ENCODE results near the gene NAA10.

NAA10 gene

GRCh38 chrX:153935326-153935851, 552 bp upstream of the NAA10 start:
- DNase-seq: no peak
- H3K4me3 ChIP-seq (ENCODE audit: insufficient read depth in 1 of 2, low read depth in 1 of 2, low read length in 2 of 2): peak overlapping the region; percentile 40 to 72
- peaks cover 7% of the 10 kb centered on the region for H3K4me1 ChIP-seq (ENCODE audit: control insufficient read depth, insufficient read depth, low read depth, low read length)
- no peak overlapping the region for H3K27ac ChIP-seq (ENCODE audit: low read length, poor library complexity, severe bottlenecking)
- WGBS: 20% methylated on average over 22 of the region's 32 CpGs
- H3K18ac ChIP-seq (ENCODE audit: low read depth in 1 of 2, low read length in 2 of 2): no peak overlapping the region
- H2AFZ ChIP-seq (ENCODE audit: low read depth, low read length): peak overlapping the region; percentile 53
- no peak overlapping the region for H4K91ac ChIP-seq (ENCODE audit: low read length)
- H3K27me3 ChIP-seq (ENCODE audit: control insufficient read depth in 1 of 2, insufficient read depth in 1 of 2, low read length in 2 of 2): peaks cover 0 to 11% of the 10 kb centered on the region in 2 experiments
- H2BK15ac ChIP-seq (ENCODE audit: low read depth, poor library complexity, severe bottlenecking): no peak overlapping the region
- no peak overlapping the region for H3K4ac ChIP-seq (ENCODE audit: low read depth in 1 of 2, low read length in 2 of 2)
- H2AK5ac ChIP-seq (ENCODE audit: low read length, severe bottlenecking): no peak overlapping the region
- H3K9me3 ChIP-seq (ENCODE audit: control insufficient read depth, low read length): no peaks in the 10 kb centered on the region
- peak overlapping the region; percentile 41 for H4K8ac ChIP-seq (ENCODE audit: low read length)
- H3K4me2 ChIP-seq (ENCODE audit: low read length, poor library complexity, severe bottlenecking): peak overlapping the region; percentile 45
- no peak overlapping the region for H2BK12ac ChIP-seq (ENCODE audit: low read length in 2 of 2)
- no peak overlapping the region for H2BK120ac ChIP-seq (ENCODE audit: low read depth, low read length)
- peaks cover 21 to 25% of the 10 kb centered on the region in 2 experiments for H3K36me3 ChIP-seq (ENCODE audit: control insufficient read depth in 1 of 2, insufficient read depth in 2 of 2, low read depth in 1 of 2, low read length in 2 of 2)
- no peak overlapping the region for H2BK5ac ChIP-seq (ENCODE audit: low read depth, low read length, poor library complexity, severe bottlenecking)
- no peak overlapping the region for H3K23ac ChIP-seq (ENCODE audit: low read length in 2 of 2)
- H3K79me1 ChIP-seq (replicated peaks; ENCODE audit: low read length, poor library complexity, severe bottlenecking): peaks cover 5% of the 10 kb centered on the region
- peak overlapping the region; percentile 41 for H3K9ac ChIP-seq (ENCODE audit: low read length)
- H3K14ac ChIP-seq (ENCODE audit: low read length in 2 of 2): no peak overlapping the region

- Histone ChIP-seq H3K4me2 (ENCODE audit: low read length, poor library complexity, severe bottlenecking) (peak overlapping the region; percentile 75), H3K27me3 (ENCODE audit: control insufficient read depth in 1 of 2, insufficient read depth in 1 of 2, low read length in 2 of 2) (no peaks in the 10 kb centered on the region), H3K27ac (ENCODE audit: low read length, poor library complexity, severe bottlenecking) (peak overlapping the region; percentile 16)
Measured at GRCh38 chrX:153934148-153934761, 582 bp downstream of the NAA10 start.

GRCh38 chrX:153933748-153934147, 1.1 kb downstream of the NAA10 start:
- Histone ChIP-seq H3K36me3 (ENCODE audit: control insufficient read depth in 1 of 2, insufficient read depth in 2 of 2, low read depth in 1 of 2, low read length in 2 of 2) (peaks cover 34 to 37% of the 10 kb centered on the region in 2 experiments), H3K9me3 (ENCODE audit: control insufficient read depth, low read length) (no peaks in the 10 kb centered on the region), H3K18ac (ENCODE audit: low read depth in 1 of 2, low read length in 2 of 2) (peak overlapping the region in 1 of 2 experiments; percentile 8), H3K27ac (ENCODE audit: low read length, poor library complexity, severe bottlenecking) (peak overlapping the region; percentile 16), H4K91ac (ENCODE audit: low read length) (no peak overlapping the region), H2BK15ac (ENCODE audit: low read depth, poor library complexity, severe bottlenecking) (no peak overlapping the region), H3K14ac (ENCODE audit: low read length in 2 of 2) (peak overlapping the region in 1 of 2 experiments; percentile 60), H3K27me3 (ENCODE audit: control insufficient read depth in 1 of 2, insufficient read depth in 1 of 2, low read length in 2 of 2) (no peaks in the 10 kb centered on the region), H3K79me1 (replicated peaks; ENCODE audit: low read length, poor library complexity, severe bottlenecking) (peaks cover 5% of the 10 kb centered on the region), H3K4me1 (ENCODE audit: control insufficient read depth, insufficient read depth, low read depth, low read length) (peaks cover 11% of the 10 kb centered on the region), H3K4me2 (ENCODE audit: low read length, poor library complexity, severe bottlenecking) (peak overlapping the region; percentile 75), H3K4ac (ENCODE audit: low read depth in 1 of 2, low read length in 2 of 2) (peak overlapping the region in 1 of 2 experiments; percentile 8), H4K8ac (ENCODE audit: low read length) (no peak overlapping the region), H3K23ac (ENCODE audit: low read length in 2 of 2) (no peak overlapping the region), H3K9ac (ENCODE audit: low read length) (peak overlapping the region; percentile 82), H2BK12ac (ENCODE audit: low read length in 2 of 2) (no peak overlapping the region), H2BK120ac (ENCODE audit: low read depth, low read length) (no peak overlapping the region), H3K4me3 (ENCODE audit: insufficient read depth in 1 of 2, low read depth in 1 of 2, low read length in 2 of 2) (peak overlapping the region; percentile 80 to 89), H2BK5ac (ENCODE audit: low read depth, low read length, poor library complexity, severe bottlenecking) (no peak overlapping the region), H2AK5ac (ENCODE audit: low read length, severe bottlenecking) (no peak overlapping the region), H2AFZ (ENCODE audit: low read depth, low read length) (no peak overlapping the region)
- peak; percentile 51 for DNase-seq
- 29% methylated on average over 5 of the region's 7 CpGs for WGBS

More at GRCh38 chrX:153934148-153934761, 582 bp downstream of the NAA10 start:
- Histone ChIP-seq H3K4me1 (ENCODE audit: control insufficient read depth, insufficient read depth, low read depth, low read length) (peaks cover 10% of the 10 kb centered on the region), H4K8ac (ENCODE audit: low read length) (no peak overlapping the region), H3K36me3 (ENCODE audit: control insufficient read depth in 1 of 2, insufficient read depth in 2 of 2, low read depth in 1 of 2, low read length in 2 of 2) (peaks cover 31 to 36% of the 10 kb centered on the region in 2 experiments), H2AFZ (ENCODE audit: low read depth, low read length) (no peak overlapping the region), H3K9me3 (ENCODE audit: control insufficient read depth, low read length) (no peaks in the 10 kb centered on the region), H3K79me1 (replicated peaks; ENCODE audit: low read length, poor library complexity, severe bottlenecking) (peaks cover 5% of the 10 kb centered on the region), H2BK5ac (ENCODE audit: low read depth, low read length, poor library complexity, severe bottlenecking) (no peak overlapping the region), H2BK12ac (ENCODE audit: low read length in 2 of 2) (no peak overlapping the region), H2AK5ac (ENCODE audit: low read length, severe bottlenecking) (no peak overlapping the region), H3K14ac (ENCODE audit: low read length in 2 of 2) (peak overlapping the region in 1 of 2 experiments; percentile 81), H2BK15ac (ENCODE audit: low read depth, poor library complexity, severe bottlenecking) (no peak overlapping the region), H3K4me3 (ENCODE audit: insufficient read depth in 1 of 2, low read depth in 1 of 2, low read length in 2 of 2) (peak overlapping the region; percentile 80 to 89), H3K23ac (ENCODE audit: low read length in 2 of 2) (peak overlapping the region in 1 of 2 experiments; percentile 89), H2BK120ac (ENCODE audit: low read depth, low read length) (no peak overlapping the region), H3K9ac (ENCODE audit: low read length) (peak overlapping the region; percentile 82), H3K4ac (ENCODE audit: low read depth in 1 of 2, low read length in 2 of 2) (peak overlapping the region in 1 of 2 experiments; percentile 58), H4K91ac (ENCODE audit: low read length) (no peak overlapping the region), H3K18ac (ENCODE audit: low read depth in 1 of 2, low read length in 2 of 2) (peak overlapping the region; percentile 62 to 75)
- WGBS: 6% methylated on average over 26 of the region's 33 CpGs
- DNase-seq: no peak

GRCh38 chrX:153932220-153932915, 2.5 kb downstream of the NAA10 start:
- H3K9me3 ChIP-seq (ENCODE audit: control insufficient read depth, low read length): no peaks in the 10 kb centered on the region
- peaks cover 12% of the 10 kb centered on the region for H3K4me1 ChIP-seq (ENCODE audit: control insufficient read depth, insufficient read depth, low read depth, low read length)
- no peak overlapping the region for H2BK120ac ChIP-seq (ENCODE audit: low read depth, low read length)
- no peak overlapping the region for H3K4me3 ChIP-seq (ENCODE audit: insufficient read depth in 1 of 2, low read depth in 1 of 2, low read length in 2 of 2)
- no peak overlapping the region for H2AFZ ChIP-seq (ENCODE audit: low read depth, low read length)
- WGBS: 100% methylated on average over 2 of the region's 13 CpGs
- H3K4me2 ChIP-seq (ENCODE audit: low read length, poor library complexity, severe bottlenecking): no peak overlapping the region
- no peak overlapping the region for H4K8ac ChIP-seq (ENCODE audit: low read length)
- H3K18ac ChIP-seq (ENCODE audit: low read depth in 1 of 2, low read length in 2 of 2): no peak overlapping the region
- no peaks in the 10 kb centered on the region for H3K27me3 ChIP-seq (ENCODE audit: control insufficient read depth in 1 of 2, insufficient read depth in 1 of 2, low read length in 2 of 2)
- H3K23ac ChIP-seq (ENCODE audit: low read length in 2 of 2): no peak overlapping the region
- no peak overlapping the region for H2BK15ac ChIP-seq (ENCODE audit: low read depth, poor library complexity, severe bottlenecking)
- H4K91ac ChIP-seq (ENCODE audit: low read length): no peak overlapping the region
- H3K4ac ChIP-seq (ENCODE audit: low read depth in 1 of 2, low read length in 2 of 2): no peak overlapping the region
- H3K9ac ChIP-seq (ENCODE audit: low read length): peak overlapping the region; percentile 11
- peaks cover 34 to 37% of the 10 kb centered on the region in 2 experiments for H3K36me3 ChIP-seq (ENCODE audit: control insufficient read depth in 1 of 2, insufficient read depth in 2 of 2, low read depth in 1 of 2, low read length in 2 of 2)
- H2BK12ac ChIP-seq (ENCODE audit: low read length in 2 of 2): no peak overlapping the region
- no peak overlapping the region for H2BK5ac ChIP-seq (ENCODE audit: low read depth, low read length, poor library complexity, severe bottlenecking)
- H3K14ac ChIP-seq (ENCODE audit: low read length in 2 of 2): no peak overlapping the region
- no peak overlapping the region for H2AK5ac ChIP-seq (ENCODE audit: low read length, severe bottlenecking)
- H3K79me1 ChIP-seq (replicated peaks; ENCODE audit: low read length, poor library complexity, severe bottlenecking): peaks cover 5% of the 10 kb centered on the region
- DNase-seq: no peak
- no peak overlapping the region for H3K27ac ChIP-seq (ENCODE audit: low read length, poor library complexity, severe bottlenecking)

All from mesenchymal stem cell (in vitro differentiated cells and primary cell).